Loucy (cell line): ENCODE measurements around the gene MTURN.
"Not testable (repeated sequence)": the region's sequence is repeated elsewhere in the genome, so short reads cannot be mapped to it uniquely, and the experiment has no call there.

Source experiments
- H2AFZ ChIP-seq: fragments of 200-600 bp; sonication (generic); 2 replicates; pipeline ENCODE4 v1.6.0; 2016; ENCODE audit warnings: antibody characterized with exemption, mild to moderate bottlenecking, low read length, moderate library complexity
- H3F3A ChIP-seq: fragments of 200-600 bp; 2 replicates; pipeline ENCODE4 v1.6.0; 2016; ENCODE audit warnings: antibody characterized with exemption, low read depth, mild to moderate bottlenecking
- H3K27me3 ChIP-seq: fragments of 200-600 bp; sonication (generic); 2 replicates; pipeline ENCODE4 v1.6.1; 2014; ENCODE audit warnings: low read length, mild to moderate bottlenecking; ENCODE audit not compliant: insufficient read depth, poor library complexity, severe bottlenecking
- H3K36me3 ChIP-seq: fragments of 200-600 bp; sonication (generic); 2 replicates; pipeline ENCODE4 v1.6.1; 2016; ENCODE audit warnings: low read length; ENCODE audit not compliant: insufficient read depth
- H3K4me1 ChIP-seq: fragments of 200-600 bp; sonication (generic); 2 replicates; pipeline ENCODE4 v1.5.1; 2014; ENCODE audit warnings: low read length, mild to moderate bottlenecking; ENCODE audit not compliant: insufficient read depth, poor library complexity, severe bottlenecking
- H3K4me2 ChIP-seq: fragments of 200-600 bp; sonication (generic); 2 replicates; pipeline ENCODE4 v1.6.0; 2014; ENCODE audit warnings: antibody characterized with exemption, low read length, low read depth, mild to moderate bottlenecking; ENCODE audit not compliant: poor library complexity, severe bottlenecking
- H3K4me3 ChIP-seq: fragments of 200-600 bp; sonication (generic); 2 replicates; pipeline ENCODE4 v1.5.1; 2014; ENCODE audit warnings: low read length, mild to moderate bottlenecking, mixed read lengths; ENCODE audit not compliant: poor library complexity, severe bottlenecking
- H3K79me2 ChIP-seq: fragments of 200-600 bp; sonication (generic); 2 replicates; pipeline ENCODE4 v1.6.1; 2014; ENCODE audit warnings: low read length; ENCODE audit not compliant: insufficient read depth
- H3K9ac ChIP-seq: fragments of 200-600 bp; sonication (generic); 2 replicates; pipeline ENCODE4 v1.6.0; 2014; ENCODE audit warnings: mild to moderate bottlenecking, low read depth, low read length, moderate library complexity; ENCODE audit not compliant: poor library complexity, severe bottlenecking
- H3K9me2 ChIP-seq: fragments of 200-600 bp; sonication (generic); replicated peaks from 2 replicates; pipeline ENCODE4 v1.6.1; 2016; ENCODE audit warnings: low read depth, low read length, mixed read lengths
- H3K9me3 ChIP-seq: fragments of 200-600 bp; sonication (generic); 2 replicates; pipeline ENCODE4 v1.6.1; 2014; ENCODE audit warnings: mild to moderate bottlenecking, antibody characterized with exemption, low read length, low read depth; ENCODE audit not compliant: insufficient read depth
- H4K20me1 ChIP-seq: fragments of 200-600 bp; sonication (generic); 2 replicates; pipeline ENCODE4 v1.6.0; 2014; ENCODE audit warnings: antibody characterized with exemption, low read length, mild to moderate bottlenecking; ENCODE audit not compliant: insufficient read depth, poor library complexity, severe bottlenecking
- CTCF ChIP-seq: fragments of 200-600 bp; sonication (generic); conservative IDR thresholded peaks from 2 replicates; pipeline ENCODE4 v1.5.1; 2014; ENCODE audit warnings: mild to moderate bottlenecking, antibody characterized with exemption, low read length
- EZH2phosphoT487 ChIP-seq: fragments of 200-600 bp; IDR thresholded peaks from 2 replicates; pipeline ENCODE4 v1.6.1; 2018; ENCODE audit warnings: antibody characterized with exemption, mild to moderate bottlenecking, moderate library complexity, borderline replicate concordance

The MTURN gene

GRCh38 chr7:30185496-30185895 lies 50.7 kb downstream of the MTURN start:
- Histone ChIP-seq H3K9me3 (no peaks in the 10 kb centered on the region), H3K4me1 (no peaks in the 10 kb centered on the region), H4K20me1 (no peaks in the 10 kb centered on the region), H3K27me3 (no peaks in the 10 kb centered on the region), H3K36me3 (no peaks in the 10 kb centered on the region), H2AFZ (no peak overlapping the region), H3K4me3 (no peak overlapping the region), H3K9ac (no peak overlapping the region), H3K79me2 (no peaks in the 10 kb centered on the region), H3K4me2 (no peak overlapping the region), H3K9me2 (no peaks in the 10 kb centered on the region), H3F3A (no peaks in the 10 kb centered on the region)
- TF ChIP-seq CTCF: no peak
- TF ChIP-seq EZH2phosphoT487: no peak

DNA sequence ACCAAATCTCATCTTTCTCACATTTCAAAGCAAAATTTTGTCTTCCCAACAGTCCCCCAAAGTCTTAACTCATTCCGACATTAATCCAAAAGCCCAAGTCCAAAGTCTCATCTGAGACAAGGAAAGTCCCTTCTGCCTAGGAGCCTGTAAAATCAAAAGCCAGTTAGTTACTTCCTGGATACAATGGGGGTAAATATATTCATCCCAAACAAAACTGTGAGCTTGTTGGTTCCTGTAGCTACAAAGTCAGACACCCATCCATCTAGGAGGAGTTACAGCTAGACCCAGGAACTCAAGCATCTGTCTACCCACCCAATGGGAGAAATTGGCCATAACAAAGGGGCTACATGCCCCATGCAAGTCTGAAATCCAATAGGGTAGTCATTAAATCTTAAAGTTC lies 51.9 kb downstream of the MTURN start:
- H3K4me3 ChIP-seq: no peak overlapping the region
- H3K79me2 ChIP-seq: no peaks in the 10 kb centered on the region
- H3K9me3 ChIP-seq: no peaks in the 10 kb centered on the region
- H2AFZ ChIP-seq: no peak overlapping the region
- no peaks in the 10 kb centered on the region for H3K27me3 ChIP-seq
- TF ChIP-seq EZH2phosphoT487 (no peak), CTCF (no peak)
- H4K20me1 ChIP-seq: no peaks in the 10 kb centered on the region
- no peaks in the 10 kb centered on the region for H3K9me2 ChIP-seq
- no peak overlapping the region for H3K9ac ChIP-seq
- H3K36me3 ChIP-seq: no peaks in the 10 kb centered on the region
- H3K4me2 ChIP-seq: no peak overlapping the region
- H3K4me1 ChIP-seq: no peaks in the 10 kb centered on the region
- no peaks in the 10 kb centered on the region for H3F3A ChIP-seq

DNA sequence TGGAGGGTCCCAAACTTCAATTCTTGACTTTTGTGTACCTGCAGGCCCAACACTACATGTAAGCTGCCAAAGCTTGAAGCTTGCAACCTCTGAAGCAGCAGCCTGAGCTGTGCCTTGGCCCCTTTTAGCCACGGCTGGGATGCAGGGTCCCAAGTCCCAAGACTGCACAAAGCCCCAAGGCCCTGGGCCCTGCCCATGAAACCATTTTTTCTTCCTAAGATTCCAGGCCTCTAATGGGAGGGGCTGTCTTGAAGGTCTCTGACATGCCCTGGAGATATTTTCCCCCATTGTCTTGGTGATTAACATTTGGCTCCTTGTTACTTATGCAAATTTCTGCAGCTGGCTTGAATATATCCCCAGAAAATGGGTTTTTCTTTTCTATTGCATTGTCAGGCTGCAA lies 52.7 kb downstream of the MTURN start:
- Histone ChIP-seq H4K20me1 (no peaks in the 10 kb centered on the region), H3K27me3 (no peaks in the 10 kb centered on the region), H3F3A (no peaks in the 10 kb centered on the region), H2AFZ (no peak overlapping the region), H3K79me2 (no peaks in the 10 kb centered on the region), H3K4me2 (no peak overlapping the region), H3K36me3 (no peaks in the 10 kb centered on the region), H3K4me1 (no peaks in the 10 kb centered on the region), H3K4me3 (no peak overlapping the region), H3K9me2 (no peaks in the 10 kb centered on the region), H3K9ac (no peak overlapping the region), H3K9me3 (no peaks in the 10 kb centered on the region)
- no peak for TF ChIP-seq EZH2phosphoT487
- TF ChIP-seq CTCF: no peak

GRCh38 chr7:30188381-30188780 lies 53.6 kb downstream of the MTURN start:
- H3K79me2 ChIP-seq, H3K9me2 ChIP-seq, H3K4me1 ChIP-seq, H3K27me3 ChIP-seq, H2AFZ ChIP-seq, H3K9me3 ChIP-seq, H4K20me1 ChIP-seq, H3K4me3 ChIP-seq, H3K36me3 ChIP-seq, H3K9ac ChIP-seq, H3F3A ChIP-seq, H3K4me2 ChIP-seq: not testable (repeated sequence)
